GM12801 (cell line): ENCODE data around the gene ASCC1.

Experiments
- CTCF ChIP-seq: IDR thresholded peaks from one replicate; pipeline ENCODE4 v1.5.1; 2011; ENCODE audit warnings: control low read depth; ENCODE audit not compliant: insufficient read length; ENCODE audit errors: extremely low read depth

ASCC1 gene

GRCh38 chr10:72243822-72244437 lies 27.9 kb upstream of the ASCC1 start:
- no peak for TF ChIP-seq CTCF

GRCh38 chr10:72242675-72243074 lies 26.6 kb upstream of the ASCC1 start:
- TF ChIP-seq CTCF = no peak

- TF ChIP-seq CTCF = no peak
Observed at GRCh38 chr10:72241691-72242252, 25.7 kb upstream of the ASCC1 start.

- no peak for TF ChIP-seq CTCF
Observed at GRCh38 chr10:72240371-72240770, 24.3 kb upstream of the ASCC1 start.

GRCh38 chr10:72239409-72239808 lies 23.3 kb upstream of the ASCC1 start:
- no peak for TF ChIP-seq CTCF

GRCh38 chr10:72238392-72239175 lies 22.5 kb upstream of the ASCC1 start:
- no peak for TF ChIP-seq CTCF

GRCh38 chr10:72235544-72236279 lies 19.6 kb upstream of the ASCC1 start:
- no peak for TF ChIP-seq CTCF
